Fibroblast of lung (primary cell): ENCODE data around the gene BCAS3.

Experiments
- CTCF ChIP-seq, 2 donors: IDR thresholded peaks in 1 of 2; conservative IDR thresholded peaks in 1 of 2; 1 replicate in 1 of 2; 2 replicates in 1 of 2; pipeline ENCODE4 v1.5.1; 2011 to 2012; ENCODE audit warnings: low read length in 2 of 2, control low read depth in 1 of 2, inconsistent platforms in 1 of 2, low read depth in 1 of 2, mild to moderate bottlenecking in 1 of 2
- EZH2 ChIP-seq: IDR thresholded peaks from 2 replicates; pipeline ENCODE4 v1.5.1; 2012; ENCODE audit warnings: low read length, control low read depth, mild to moderate bottlenecking; ENCODE audit errors: missing control alignments

- TF ChIP-seq CTCF (conservative IDR thresholded peaks at IDR 0.05 in 1 of 2, IDR thresholded peaks at IDR 0.05 in 1 of 2; ENCODE audit: low read depth in 1 of 2, low read length in 2 of 2), result no peak
- TF ChIP-seq EZH2, result no peak
These were observed 93.3 kb downstream of the BCAS3 start for GRCh38 chr17:60770946-60771422.
